GM19395 (cell line): ENCODE results near the gene PDGFD.
A peak's percentile ranks its signal among the peaks of the same experiment; 100 is the strongest.
"Not testable (repeated sequence)": the region's sequence is repeated elsewhere in the genome, so short reads cannot be mapped to it uniquely, and the experiment has no call there.

ENCODE experiments used
- ATAC-seq: cut with Tn5 transposase; IDR thresholded peaks from one replicate; pipeline ENCODE4 v1.9.1; 2021; ENCODE audit warnings: mild to moderate bottlenecking, moderate library complexity; ENCODE audit not compliant: unreplicated experiment

PDGFD gene

GRCh38 chr11:104057908-104058307 lies 106.0 kb downstream of the PDGFD start:
- no peak for ATAC-seq

- ATAC-seq, result no peak
Observed at GRCh38 chr11:104055596-104055995, 108.4 kb downstream of the PDGFD start.

- ATAC-seq, result no peak
Observed at GRCh38 chr11:104054911-104055529, 108.9 kb downstream of the PDGFD start.

DNA sequence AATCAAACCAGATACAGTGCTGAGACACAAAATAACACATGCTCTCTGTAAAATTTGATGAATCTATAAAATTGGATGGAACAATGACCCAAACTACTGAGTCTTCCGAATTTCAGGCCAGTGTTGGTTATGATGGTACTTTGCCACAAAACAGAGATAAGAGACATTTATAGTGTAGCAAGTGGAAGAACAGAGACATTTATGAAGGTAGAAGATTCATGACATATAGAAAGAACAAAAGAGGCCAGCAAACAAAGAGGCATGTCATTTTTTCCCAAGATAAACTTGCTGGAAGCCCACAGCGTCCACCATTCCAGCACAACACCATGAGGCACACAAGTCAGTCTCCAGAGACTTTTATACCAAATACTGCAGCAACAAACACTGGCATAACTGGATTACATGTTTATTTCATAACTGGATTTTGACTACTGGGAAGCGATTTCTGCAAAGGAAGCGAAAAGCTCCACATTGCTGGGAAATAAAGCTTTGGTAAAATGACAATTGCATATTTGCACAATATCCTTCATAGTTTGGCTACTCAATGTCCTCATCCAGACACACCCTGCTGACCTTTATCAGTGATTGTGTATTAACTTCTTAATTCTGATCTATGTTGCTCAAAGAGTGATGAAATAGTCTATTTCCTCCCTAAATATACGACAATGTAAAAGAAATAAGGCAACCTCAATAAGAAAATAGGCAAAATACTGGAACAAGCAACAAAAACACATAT lies 110.0 kb downstream of the PDGFD start:
- ATAC-seq, result no peak

DNA sequence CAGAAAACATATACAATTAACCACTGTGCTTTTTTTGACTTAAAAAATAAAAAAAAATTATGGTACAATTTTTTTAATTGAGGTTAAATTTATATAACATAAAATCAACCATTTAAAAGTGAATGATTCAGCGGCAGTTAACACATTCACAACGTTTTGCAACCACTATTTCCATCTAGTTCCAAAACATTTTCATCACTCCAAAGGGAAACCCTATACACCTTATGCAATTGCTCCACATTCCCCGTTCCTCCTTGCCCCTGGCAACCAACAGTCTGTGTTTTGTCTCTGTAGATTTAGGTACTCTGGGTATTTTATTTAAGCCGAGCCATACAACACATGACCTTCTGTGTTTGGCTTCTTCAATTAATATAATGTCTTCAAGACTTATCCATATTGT lies 112.2 kb downstream of the PDGFD start:
- no peak for ATAC-seq

DNA sequence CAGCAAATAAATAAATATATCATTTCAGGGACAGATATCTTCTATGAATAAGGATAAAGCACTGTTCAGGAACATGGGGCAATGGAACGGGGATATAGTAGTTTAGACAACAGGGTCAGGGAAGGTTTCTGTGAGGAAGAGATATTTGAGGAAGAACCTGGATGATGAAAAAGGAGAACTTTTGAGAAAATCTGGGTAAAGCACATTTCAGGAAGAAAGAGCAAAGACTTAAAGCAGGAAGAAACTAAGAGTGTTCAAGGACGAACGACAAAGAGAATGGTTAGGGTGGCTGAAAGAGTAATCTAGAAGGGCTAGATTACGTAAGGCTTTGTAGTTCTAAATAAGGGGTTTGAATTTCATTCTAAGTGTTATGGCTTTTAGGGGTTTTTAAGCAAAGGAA lies 114.8 kb downstream of the PDGFD start:
- no peak for ATAC-seq

DNA sequence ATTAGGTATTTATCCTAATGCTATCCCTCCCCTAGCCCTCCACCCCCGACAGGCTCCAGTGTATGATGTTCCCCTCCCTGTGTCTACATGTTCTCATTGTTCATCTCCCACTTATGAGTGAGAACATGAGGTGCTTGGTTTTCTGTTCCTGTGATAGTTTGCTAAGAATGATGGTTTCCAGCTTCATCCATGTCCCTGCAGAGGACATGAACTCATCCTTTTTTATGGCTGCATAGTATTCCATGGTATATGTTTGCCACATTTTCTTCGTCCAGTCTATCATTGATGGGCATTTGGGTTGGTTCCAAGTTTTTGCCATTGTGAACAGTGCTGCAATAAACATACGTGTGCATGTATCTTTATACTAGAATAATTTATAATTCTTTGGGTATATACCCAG lies 117.1 kb downstream of the PDGFD start:
- ATAC-seq, result not testable (repeated sequence)

GRCh38 chr11:104046331-104046730 lies 117.6 kb downstream of the PDGFD start:
- no peak for ATAC-seq

DNA sequence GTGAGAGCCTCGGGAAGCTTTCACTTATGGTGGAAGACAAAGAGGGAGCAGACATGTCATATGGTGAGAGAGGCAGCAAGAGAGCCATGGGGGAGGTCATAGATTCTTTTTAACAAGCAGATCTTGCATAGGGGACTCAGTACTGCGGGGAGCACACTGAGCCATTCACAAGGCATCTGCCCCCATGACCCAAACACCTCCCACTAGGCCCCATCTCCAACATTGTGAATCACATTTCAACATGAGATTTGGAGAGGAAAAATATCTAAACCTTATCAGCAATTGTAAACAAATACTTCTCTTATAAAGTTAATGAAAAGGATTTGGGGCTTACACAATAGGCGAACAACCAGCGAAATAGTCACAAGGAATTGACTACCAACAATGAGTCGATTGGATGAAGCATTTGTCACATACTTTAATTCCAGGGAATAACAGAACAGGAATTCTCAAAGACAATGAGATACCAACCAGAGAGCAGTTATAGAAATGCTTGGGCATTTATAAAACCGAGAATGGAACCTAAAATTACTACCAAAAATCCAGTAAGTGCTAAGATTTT lies 120.2 kb downstream of the PDGFD start:
- no peak for ATAC-seq

GRCh38 chr11:104043142-104043541 lies 120.8 kb downstream of the PDGFD start:
- no peak for ATAC-seq

DNA sequence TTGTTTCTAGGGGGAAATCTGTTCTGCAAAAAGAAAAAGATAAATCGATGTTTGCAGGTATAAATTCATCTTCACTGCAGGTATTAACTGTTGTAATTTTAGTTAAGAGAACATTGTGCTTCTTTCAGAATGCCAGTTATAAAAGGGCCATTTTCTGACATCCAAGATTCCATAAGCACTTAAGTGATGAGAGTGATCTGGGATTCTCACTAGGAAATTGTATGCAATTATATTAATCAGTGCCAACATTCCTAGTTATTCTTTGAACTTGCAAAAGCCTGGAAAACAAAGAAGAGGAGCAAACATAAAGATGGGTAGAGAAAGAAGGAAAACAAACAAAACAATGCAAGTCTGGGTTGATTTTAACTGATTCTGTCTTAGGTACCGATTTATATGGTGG lies 122.2 kb downstream of the PDGFD start:
- no peak for ATAC-seq

GRCh38 chr11:104036995-104037394 lies 127.0 kb downstream of the PDGFD start:
- no peak for ATAC-seq

DNA sequence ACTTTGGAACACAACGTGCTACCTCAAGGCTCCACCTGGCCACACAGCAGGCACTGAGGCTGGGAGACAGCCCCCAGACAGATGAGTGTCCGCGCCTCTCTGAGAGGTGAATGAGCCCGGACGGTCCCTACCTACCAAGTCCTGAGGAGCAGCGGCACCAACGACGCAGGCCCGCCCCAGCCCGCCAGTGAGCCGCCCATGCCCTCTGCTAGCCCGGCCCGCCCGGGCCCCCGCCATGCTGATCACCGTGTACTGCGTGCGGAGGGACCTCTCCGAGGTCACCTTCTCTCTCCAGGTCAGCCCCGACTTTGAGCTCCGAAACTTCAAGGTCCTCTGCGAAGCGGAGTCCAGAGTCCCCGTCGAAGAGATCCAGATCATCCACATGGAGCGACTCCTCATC lies 127.4 kb downstream of the PDGFD start, which contains the start of gene DDI1:
Gene DDI1 (plus strand): TSS at position 53 of the 400 bp plus-strand sequence. CDS start 183 bp downstream, at position 236.
- ATAC-seq, result no peak

- ATAC-seq, result no peak
Observed at GRCh38 chr11:104033561-104033960, 130.4 kb downstream of the PDGFD start.

GRCh38 chr11:104033134-104033533 lies 130.8 kb downstream of the PDGFD start:
- ATAC-seq, result no peak

DNA sequence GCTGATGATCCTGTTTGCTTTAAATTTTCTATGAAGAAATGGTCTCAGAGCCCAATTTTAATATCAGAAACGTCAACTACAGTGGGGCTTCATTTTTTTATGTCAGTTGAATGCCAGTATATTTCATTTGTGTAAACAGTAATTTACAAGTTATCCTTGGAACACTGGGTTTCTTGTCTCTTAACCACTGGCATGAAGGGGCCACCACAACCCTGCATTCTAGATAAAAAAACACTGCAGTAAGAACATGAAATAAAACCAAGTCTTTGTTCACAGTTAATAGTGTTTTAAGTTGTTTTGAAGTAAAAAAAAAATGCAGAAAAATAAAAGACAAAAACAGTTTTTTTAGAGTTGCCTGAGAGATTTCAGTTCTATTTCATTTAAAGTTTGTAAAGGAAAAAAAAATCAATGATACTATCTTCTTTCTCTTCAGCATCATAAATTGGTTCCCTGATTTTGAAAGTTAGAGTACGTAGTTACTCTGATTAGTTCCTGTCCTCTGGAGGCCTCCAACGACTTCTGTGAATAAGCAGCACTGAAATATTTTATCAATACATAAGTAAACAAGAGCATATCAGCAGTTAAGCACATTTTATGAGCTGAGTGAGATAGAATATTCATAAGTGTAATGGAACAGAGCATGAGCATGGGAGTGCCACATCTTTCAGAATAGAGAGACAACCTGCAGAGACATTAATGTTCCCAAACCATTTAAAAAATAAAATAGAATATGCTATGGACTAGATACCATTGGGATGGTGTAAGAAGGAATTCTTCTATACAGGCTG lies 135.3 kb downstream of the PDGFD start:
- ATAC-seq, result no peak

- no peak for ATAC-seq
Observed at GRCh38 chr11:104024572-104024971, 139.4 kb downstream of the PDGFD start.

- ATAC-seq, result peak; percentile 93
Observed at GRCh38 chr11:104015649-104016415, 148.1 kb downstream of the PDGFD start.

- no peak for ATAC-seq
Observed at GRCh38 chr11:104011044-104011443, 152.9 kb downstream of the PDGFD start.

GRCh38 chr11:104009744-104010143 lies 154.2 kb downstream of the PDGFD start:
- no peak for ATAC-seq
